Measurements from ENCODE around the gene VDAC2.

DNA sequence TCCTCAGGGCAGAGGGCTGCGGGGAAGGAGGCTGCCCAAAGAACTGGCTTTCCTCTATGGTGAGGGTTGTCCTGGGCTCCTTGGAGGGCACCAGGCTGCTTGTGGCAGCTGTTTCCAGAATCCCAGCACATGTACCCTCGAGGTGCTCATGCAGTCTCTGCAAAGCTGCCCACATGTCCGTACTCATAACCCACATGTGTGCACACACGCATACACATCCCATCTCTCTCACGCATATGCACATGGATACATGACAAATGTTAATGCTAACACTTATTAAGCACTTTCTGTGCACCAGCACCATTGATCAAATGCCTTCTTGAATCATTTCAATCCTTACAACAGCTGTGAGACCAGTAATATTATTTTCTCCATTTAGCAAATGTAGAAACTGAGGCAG, 61.5 kb downstream of the VDAC2 start:
- TF ChIP-seq, protein P1, sequence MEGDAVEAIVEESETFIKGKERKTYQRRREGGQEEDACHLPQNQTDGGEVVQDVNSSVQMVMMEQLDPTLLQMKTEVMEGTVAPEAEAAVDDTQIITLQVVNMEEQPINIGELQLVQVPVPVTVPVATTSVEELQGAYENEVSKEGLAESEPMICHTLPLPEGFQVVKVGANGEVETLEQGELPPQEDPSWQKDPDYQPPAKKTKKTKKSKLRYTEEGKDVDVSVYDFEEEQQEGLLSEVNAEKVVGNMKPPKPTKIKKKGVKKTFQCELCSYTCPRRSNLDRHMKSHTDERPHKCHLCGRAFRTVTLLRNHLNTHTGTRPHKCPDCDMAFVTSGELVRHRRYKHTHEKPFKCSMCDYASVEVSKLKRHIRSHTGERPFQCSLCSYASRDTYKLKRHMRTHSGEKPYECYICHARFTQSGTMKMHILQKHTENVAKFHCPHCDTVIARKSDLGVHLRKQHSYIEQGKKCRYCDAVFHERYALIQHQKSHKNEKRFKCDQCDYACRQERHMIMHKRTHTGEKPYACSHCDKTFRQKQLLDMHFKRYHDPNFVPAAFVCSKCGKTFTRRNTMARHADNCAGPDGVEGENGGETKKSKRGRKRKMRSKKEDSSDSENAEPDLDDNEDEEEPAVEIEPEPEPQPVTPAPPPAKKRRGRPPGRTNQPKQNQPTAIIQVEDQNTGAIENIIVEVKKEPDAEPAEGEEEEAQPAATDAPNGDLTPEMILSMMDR (IDR thresholded peaks at IDR 0.05) = no peak
- TF ChIP-seq POLR2A (IDR thresholded peaks at IDR 0.05) = no peak
